ENCODE data around the gene PPFIA4.
"Not testable (repeated sequence)": the region's sequence is repeated elsewhere in the genome, so short reads cannot be mapped to it uniquely, and the experiment has no call there.

PPFIA4 gene

DNA sequence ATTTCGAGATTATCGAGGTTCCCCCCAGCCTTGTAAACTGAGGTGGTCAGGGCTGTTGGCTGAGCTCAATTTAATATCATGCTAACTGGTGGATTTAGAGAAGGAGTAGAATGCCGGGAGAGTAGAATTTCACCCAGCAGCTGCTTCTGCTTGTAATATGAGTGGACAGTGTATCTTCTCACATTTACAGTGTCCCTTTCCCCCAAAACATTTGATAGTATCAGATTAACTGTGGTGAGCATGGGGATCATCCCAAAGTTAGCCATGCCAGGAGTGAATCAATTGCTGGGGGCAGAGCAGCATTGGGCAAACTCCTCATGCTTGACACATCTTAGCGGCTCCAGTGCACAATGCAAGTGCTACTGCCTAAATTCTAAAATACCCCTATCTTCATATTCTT lies 9.2 kb upstream of the PPFIA4 start:
- no peak for DNase-seq (ENCODE audit: low read depth in 2 of 2)

DNA sequence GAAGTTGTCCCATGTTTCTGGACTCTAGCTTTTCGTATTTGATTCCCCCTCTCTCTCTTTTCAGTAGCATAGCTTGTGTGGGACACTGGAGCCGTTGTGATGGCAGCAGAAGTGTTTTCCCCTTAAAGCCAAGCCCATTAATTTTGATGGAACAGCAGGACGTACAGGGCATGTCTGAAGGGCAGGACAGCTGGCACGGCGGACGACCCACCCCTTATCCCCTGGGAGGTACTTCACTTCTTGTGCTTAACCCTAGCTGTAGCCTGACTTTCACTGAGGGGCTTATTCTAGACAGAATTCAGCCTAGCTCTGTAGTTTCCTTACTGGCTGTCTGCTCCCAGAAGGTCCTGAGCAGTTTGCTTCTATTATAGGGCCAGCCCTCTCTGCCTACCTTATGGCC lies 8.6 kb upstream of the PPFIA4 start:
- no peak for DNase-seq (ENCODE audit: low read depth in 2 of 2)

DNA sequence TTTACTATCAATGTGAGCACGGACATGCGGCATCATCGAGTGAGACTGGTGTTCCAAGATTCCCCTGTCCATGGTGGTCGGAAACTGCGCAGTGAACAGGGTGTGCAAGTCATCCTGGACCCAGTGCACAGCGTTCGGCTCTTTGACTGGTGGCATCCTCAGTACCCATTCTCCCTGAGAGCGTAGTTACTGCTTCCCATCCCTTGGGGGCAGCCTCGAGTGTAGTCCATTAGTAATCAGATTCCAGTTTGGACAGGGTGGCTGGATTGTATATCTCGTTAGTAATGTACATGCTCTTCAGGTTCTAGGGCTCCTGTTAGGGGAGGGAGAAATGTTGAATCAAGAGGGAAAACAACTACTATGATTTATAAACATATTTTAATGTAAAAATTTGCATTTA lies 3.4 kb upstream of the PPFIA4 start:
- DNase-seq (ENCODE audit: low read depth in 2 of 2) = not testable (repeated sequence)

DNA sequence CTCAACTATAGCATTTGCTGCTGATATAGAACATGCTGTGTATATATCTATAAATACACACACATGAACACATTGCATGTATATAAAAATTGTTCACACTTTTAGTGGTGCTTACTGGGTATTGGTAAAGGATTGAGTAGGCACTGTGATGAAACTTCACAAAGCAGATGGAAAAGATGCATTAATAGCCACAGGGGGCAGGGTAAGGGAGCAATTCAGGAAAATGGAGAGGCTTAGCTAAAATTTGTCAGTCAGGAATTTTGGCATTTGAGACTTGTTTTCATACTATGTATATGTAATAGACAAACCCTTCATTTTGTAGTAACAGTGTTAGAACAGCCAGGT lies 633 bp upstream of the PPFIA4 start:
- no peak for DNase-seq (ENCODE audit: low read depth in 2 of 2)

DNA sequence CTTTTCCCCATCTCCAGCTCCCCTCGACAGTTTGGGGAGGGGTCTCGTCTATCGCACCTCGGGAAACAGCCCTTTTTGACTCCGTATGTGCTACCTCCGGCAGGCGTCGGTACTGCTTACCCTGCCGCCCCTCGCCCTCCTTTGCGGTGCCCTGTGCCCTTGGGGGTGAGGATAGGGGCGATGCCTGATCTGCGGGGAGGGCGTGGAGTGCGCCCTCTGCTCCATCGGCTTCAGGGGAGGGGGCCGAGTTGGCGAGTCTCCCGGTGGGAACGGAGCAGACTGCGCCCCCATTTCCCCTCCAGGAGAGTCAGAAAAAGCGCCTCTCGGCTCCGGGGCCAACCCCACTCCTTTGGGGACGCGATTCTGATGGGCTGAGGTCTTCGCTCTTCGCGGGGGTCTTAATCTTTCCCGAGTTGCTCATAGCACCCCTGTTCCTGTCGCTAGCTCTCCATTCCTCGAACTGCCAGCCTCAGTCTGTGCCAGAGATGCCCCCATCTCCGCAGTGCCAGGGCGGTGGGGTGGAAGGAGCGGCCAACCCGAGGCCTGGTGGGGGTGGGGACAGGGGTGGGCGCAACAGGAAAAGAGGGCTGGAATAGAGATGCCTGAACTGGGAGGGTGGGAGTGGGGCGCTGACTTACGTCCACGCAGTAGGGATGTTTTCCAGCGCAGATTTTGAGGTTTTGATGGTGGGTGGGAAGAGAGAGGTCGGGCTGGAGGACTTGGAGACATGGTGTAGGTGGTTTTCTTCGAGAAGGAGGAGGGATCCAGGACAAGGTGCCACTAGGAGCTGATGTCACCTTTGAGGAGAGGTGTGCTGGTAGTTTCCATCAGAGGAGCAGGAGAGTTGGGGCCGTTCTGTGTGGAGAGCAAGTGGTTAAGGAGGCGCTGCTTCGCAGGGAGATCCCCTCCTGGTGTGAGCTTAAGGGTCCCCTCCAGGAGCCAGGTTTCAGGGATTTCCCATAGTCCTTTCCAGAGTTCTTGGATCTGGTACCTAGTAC lies 674 bp downstream of the PPFIA4 start:
- no peak for DNase-seq (ENCODE audit: low read depth in 2 of 2)

DNA sequence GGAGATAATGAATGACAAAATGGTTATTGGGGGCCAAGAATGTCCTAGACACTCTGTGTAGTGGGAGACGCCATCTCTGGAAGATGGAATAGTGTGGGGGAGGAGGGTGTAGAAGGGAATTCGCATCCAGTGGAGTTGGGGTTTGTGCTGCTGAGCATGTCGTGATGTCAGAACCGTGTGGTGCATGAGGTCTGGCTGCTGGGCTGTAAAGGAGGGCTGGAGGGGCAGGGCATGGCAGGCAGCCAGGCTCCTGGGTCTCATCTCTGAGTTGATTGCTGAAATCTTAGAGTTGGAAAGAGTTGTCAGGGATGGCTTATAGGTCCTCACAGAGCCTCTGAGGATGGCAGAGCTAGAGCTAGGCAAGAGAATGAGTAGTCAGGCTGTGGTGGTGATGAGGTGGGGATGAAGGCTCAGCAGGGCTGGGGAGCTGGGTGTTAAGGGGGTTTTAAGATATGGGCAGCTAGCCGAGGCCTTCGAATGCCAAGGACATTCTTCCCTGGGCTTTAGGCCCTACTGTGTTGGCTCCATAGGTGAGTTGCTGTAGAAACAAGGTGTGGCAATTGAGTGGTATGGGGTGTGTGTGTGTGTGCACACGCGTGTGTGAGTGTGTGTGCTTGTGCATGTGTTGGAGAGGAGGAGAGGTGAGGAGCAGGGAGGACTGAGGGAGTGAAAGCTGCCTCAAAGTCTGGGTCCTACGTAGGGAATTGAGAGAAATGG lies 1.9 kb downstream of the PPFIA4 start:
- DNase-seq (ENCODE audit: low read depth in 2 of 2) = no peak

DNA sequence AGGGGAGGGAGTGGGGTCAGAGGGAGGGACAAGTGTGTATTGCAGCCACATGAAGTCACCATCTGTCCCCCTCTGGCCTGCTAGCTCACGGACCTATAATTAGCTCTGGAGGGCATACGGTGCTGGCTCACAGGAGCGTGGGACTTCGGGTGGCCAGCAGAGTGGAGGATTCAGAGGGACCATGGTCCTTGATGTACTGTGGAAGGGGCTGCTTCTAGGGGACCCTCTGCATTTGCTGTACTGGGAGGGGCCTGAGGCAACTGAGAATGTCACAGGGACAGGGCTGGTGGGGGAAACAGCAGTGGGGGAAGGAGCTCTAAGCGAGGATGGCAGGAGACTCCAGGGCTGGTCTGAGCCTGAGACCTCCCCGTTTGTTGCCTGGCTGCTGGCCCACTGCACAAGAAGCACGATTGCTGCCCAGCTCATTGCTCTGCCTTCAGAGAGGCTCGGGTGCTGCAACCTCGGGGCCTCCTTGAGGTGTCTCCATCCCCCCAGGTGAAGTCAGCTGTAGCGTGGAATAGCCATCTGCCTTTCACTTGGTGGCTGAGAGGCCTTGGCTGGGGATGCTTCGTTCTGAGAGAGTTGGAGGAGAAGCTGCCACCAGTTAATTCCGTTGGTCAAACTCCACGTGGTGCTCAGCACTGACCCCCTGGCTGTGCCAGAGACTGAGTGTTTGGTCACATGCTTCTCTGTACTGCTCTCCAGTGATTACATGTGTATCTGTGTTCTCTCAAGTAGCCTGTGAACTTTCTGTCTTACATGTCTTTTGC lies 2.7 kb downstream of the PPFIA4 start:
- DNase-seq (ENCODE audit: low read depth in 2 of 2) = no peak

DNA sequence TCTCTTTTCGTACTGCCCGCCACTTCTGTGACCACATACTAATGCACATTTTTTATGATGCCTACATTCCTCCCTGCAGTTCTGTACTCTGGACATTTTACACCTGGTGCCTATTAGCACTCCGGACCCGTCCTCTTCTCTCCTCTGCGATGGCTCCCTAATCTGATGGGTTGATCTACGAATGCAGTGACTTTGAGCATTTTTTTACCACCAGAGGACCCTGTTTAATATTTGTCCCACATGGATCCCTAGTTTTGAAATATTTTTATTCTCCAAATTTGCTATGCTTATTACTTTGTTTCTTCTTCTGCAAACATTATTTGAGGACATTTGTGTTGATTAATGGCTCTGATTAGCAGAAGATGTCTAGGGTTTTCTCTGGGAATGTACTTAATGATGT lies 5.2 kb downstream of the PPFIA4 start:
- no peak for DNase-seq (ENCODE audit: low read depth in 2 of 2)

DNA sequence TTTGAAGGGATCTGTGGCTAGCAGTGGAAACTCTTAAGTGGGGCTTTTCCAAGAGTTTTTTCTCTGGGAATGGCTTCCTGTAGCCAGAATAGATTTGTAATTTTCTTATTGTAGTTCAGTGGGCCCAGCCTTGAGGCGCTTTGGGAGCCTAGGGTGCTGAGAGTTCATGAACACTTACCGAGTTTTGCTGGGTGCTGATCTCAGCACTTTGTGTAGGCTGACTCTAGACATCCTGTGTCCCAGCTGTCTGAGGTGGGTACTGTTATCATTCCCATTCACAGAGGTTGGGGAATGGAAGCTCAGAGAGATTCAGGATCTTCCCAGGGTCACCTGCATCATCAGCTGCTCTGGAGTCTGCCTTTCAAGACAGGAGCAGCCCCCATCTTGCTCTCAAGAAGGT lies 7.0 kb downstream of the PPFIA4 start:
- no peak for DNase-seq (ENCODE audit: low read depth in 2 of 2)

DNA sequence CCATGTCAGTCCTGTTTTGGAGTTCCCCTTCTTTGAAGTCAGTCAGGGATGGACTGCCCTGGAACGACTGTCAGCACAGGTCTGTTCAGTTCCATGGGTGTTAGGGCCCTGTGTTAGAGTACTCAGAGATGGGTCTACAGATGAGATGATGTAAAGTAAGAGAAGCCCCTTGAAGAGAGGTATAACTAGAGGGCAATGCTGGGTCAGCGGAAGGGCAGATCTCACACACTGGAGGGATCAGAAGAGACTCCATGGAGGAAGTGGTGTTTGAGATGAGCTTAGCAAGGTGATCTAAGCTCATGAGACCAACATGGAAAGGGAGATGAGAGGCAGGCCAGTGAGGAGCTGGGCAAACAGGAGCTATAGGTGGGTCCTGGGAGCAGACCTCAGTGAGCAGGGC lies 7.6 kb downstream of the PPFIA4 start:
- no peak for DNase-seq (ENCODE audit: low read depth in 2 of 2)

DNA sequence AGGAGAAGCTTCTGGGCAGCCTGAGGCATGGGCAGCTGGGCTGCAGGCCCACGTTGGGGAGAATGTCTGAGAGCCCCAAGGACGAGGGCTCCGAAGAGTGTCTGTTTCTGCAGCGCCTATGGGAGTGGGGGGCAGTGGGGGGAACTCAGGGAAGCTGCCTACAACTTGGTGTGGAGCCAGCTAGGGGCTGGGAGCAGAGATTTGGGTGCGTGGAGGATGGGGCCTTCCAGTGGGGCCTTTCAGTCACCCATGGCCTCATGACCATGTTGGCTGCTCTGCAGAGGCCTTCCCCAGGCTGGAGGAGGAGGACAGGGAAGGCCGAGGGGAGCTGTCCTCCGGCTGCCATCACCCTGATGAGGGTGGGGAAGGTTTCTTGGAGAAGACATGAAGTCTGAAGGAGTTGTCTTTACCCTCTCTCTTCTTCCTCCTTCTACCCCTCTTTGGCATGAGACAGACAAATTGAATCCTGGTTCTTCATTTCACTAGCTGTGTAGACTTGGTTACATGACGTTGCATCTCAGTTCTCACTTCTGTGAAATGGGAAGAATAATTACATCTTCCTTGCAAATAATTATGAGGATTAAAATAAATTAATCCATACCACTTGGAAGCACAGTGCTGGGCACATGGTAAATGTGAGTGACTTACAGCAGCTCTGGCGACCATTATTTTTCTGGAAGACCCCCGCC lies 8.3 kb downstream of the PPFIA4 start:
- DNase-seq (ENCODE audit: low read depth in 2 of 2) = no peak

DNA sequence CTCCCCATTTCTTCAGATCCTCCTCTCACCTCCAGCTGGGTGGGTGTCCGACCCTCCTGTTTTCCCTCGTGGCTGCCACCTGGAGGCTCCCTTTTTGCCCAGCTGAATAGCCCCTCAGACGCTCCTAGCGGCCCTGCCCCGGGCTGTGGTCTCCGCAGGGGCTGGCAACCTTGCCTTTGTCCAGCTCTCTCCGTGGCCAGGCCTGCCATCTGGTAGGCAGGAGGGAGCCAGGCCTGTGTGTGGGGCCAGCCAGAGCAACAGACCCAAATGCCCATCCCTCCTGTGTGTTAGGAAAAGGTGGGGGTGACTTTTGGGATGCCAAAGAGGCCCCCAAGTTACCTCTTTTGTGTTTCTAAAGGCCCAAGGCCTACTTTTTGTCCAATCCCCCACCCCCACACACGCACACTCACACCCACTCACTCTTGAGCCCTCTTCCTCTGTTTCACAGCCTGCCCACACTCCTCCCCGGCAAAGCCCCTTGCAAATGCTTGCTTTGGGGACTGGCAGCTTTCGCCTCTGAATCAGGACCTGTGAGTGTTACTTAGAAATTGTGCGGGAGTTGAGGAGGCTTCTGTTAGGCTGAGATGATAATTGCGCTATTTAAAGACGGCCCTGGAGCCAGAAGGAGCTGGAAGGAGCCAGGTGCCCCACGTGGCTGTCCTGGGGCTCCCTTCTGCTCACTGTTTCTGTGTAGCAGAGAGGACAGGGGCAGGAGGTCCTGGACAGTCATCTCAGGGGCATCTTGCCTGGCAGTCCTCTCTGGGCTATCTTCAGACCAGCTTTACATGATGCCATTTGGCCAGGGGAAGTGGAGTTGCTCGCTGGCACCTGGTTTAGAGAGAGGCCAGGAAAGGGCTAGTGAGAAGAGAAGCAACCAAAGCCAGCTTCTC lies 9.1 kb downstream of the PPFIA4 start:
- no peak for DNase-seq (ENCODE audit: low read depth in 2 of 2)

DNA sequence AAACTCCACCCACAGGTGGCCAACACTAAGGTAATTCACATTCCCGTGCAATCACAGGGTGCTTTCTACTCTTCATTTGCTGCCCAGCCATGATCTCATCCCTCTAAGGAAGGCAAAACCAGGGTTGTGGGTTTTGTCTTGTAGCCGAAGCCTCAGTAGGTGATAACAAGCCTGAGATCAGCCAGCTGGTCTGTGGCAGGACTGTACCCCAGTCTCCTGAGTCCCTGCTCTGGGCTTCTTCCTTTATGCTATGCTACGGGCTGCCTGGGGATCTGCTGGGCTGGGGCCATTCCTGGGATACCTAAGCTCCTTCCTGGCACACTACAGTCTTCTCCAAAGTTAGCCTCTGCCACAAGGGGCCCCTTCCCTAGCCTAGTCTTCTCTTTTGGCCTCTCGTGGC lies 9.8 kb downstream of the PPFIA4 start:
- no peak for DNase-seq (ENCODE audit: low read depth in 2 of 2)

DNA sequence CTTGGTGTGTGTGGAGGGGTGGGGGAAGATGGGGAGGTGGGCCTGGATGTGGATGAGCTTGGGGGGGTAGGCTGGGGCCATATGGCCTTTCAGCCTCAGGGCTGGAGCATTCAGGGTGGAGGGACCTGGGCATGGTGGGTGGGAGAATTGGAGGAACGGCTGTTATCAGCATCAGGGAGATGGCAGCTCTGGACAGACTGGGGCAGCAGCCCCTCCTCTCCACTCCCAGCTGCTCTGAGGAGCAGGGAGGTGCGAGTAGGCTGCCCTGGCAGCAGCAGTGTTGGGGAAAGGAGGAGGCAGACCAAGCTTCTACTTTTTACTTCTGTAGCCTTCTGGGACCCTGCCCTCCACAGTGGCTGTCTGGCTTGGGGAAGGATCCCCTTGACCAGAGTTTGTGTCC lies 10.2 kb downstream of the PPFIA4 start:
- no peak for DNase-seq (ENCODE audit: low read depth in 2 of 2)

DNA sequence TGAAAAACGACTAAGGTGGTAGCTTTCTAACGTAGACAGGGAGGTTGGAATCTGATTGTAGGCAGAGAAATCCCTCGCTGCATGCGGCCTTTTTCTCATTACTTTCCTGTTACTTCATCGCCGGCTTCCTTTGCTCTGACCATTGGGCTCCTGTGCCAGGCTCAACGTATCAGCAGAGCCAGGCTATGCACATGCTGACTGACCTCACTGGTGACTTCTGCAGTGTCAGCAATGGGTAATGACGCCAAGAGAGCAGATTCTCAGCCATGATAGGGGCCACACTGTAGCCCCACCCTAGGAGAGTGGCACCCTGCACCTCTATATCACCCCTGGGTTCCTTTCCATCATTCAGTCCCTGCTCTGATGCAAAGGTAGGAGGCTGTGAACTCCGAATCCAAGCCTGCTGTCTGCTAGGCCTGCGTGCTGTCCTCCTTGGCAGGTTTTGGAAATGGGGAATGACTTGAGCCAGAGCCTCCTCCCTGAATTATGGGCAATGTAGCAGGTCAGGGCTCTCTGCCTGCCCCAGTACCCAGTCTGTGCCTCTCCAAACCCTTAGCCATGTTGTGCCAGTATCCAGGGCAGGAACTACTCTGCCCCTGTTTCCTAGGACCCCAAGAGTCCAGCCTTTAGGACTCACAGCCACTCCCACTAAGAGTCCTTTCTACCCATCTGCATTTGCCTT lies 11.4 kb downstream of the PPFIA4 start:
- DNase-seq (ENCODE audit: low read depth in 2 of 2) = no peak

DNA sequence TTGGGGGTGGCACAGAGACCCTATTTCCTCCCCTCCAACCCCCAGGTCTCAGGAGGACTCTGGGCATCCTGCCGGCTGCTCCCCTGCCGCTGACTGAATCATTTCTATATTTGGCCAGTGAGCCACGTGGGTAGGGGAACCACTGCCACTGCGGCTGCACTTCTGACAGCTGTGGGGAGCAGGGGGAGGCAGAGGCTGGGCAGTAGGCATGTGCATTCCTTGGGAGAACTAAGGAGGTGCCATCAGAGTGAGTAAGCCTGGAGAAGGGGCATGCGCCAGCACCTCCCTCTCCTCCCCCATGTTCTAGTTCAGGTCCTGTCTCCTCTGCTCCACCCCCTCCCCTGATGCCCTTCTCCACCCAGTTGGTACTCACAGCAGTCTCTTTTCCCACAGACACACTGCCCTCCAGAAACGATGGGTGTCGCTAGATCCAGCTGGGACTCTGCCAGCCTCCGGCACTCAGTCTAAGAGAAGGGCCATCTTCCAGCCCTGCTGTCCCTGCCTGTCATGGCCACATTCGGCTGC lies 12.0 kb downstream of the PPFIA4 start:
- no peak for DNase-seq (ENCODE audit: low read depth in 2 of 2)

DNA sequence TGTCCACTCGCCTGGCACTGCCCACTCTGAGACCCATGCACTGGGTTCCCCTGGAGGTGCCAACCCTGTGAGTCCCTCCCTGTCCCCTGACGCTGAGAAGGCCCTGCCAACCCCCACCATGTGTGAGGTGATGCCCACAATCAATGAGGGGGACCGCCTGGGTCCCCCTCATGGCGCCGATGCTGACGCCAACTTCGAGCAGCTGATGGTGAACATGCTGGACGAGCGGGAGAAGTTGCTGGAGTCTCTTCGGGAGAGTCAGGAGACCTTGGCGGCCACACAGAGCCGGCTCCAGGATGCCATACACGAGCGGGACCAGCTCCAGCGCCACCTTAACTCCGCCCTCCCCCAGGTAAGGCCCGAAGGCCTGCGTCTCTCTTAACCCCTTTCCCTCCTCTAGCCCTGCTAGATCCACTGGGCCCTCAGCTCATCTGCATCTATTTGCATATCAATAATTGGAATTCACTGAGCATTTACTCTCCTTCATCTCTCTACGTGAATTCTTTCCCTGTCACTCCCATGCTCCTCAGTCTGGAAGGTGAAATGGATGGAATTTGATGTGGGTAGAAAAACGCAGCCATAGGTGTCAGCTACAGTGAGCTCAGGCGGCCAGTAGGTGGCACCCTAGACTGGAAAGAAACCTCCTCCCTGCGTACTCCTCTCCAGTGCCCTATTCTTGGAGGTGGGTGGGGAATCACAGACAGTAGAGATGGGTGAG lies 12.8 kb downstream of the PPFIA4 start:
- peak; percentile 52 to 62 for DNase-seq (ENCODE audit: low read depth in 2 of 2)

DNA sequence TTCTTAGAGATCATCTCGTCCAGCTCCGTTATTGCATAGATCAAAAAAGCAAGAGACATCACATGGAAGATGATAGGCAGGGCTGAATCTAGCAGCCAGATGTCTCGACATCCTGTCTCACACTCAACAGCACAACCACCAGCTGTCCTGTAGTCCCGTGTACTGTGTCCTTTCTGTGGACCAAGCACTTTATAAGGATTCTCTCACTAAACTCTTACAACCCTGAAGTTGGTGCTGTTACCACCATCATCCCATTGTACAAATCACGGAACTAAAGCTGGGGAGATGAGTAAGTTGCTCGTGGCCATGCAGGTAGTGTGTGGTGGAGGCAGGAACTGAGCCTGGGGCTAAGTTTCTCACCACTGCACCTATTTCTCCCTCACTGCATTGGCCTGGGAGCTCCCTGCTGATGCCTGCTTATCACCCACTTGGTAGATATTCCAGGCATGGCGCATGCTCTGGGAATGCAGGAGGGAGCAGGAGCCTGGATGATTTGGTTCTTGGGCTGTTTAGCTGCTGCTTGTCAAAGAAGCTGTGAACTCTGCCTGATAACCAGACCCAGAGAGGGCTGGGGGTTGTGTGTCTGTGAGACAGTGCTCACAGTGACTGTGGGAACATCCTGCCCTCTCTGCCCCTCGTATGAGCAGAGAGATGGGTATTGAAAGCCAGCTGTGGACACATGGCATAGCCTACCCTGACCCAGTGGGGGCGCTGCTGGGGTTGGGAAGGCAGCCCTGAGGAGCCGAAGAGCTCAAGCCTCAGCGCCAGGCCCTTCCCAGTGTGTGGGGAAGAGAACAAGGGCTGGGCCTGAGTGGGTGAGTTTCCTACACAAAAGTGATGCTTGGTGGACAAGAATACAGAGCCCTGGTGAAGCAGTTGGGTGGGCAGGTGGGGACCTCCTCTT lies 13.6 kb downstream of the PPFIA4 start:
- no peak for DNase-seq (ENCODE audit: low read depth in 2 of 2)
